LNCAP (cell line): Measurements from ENCODE around the gene DNAJC12.

ENCODE experiments used
- CTCF ChIP-seq: fragments of 450-650 bp; IDR thresholded peaks from 2 replicates; pipeline ENCODE4 v1.5.1; 2017; ENCODE audit warnings: mild to moderate bottlenecking

DNAJC12 gene

DNA sequence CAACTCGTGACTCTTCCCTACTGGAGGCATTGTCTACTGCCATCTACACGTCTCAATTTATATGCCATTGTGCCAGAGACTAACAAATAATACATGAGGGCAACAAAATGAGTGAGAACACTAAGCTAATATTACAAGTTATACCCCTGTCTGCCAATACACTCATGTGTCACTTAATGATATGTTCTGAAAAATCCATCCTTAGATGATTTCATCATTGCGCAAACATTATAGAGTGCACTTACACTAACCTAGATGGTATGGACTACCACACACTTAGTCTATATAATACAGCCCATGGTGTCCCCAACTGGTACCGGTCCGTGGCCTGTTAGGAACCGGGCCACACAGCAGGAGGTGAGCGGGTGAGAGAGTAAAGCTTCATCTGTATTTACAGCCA lies 77.7 kb downstream of the DNAJC12 start:
- TF ChIP-seq CTCF, result no peak
